GM18526 (cell line): ENCODE data around the gene GSTM5.

ENCODE experiments used
- POLR2A ChIP-seq: IDR thresholded peaks from 3 replicates; pipeline ENCODE4 v1.6.1; 2011; ENCODE audit not compliant: insufficient read length; ENCODE audit errors: extremely low read depth

The GSTM5 gene

DNA sequence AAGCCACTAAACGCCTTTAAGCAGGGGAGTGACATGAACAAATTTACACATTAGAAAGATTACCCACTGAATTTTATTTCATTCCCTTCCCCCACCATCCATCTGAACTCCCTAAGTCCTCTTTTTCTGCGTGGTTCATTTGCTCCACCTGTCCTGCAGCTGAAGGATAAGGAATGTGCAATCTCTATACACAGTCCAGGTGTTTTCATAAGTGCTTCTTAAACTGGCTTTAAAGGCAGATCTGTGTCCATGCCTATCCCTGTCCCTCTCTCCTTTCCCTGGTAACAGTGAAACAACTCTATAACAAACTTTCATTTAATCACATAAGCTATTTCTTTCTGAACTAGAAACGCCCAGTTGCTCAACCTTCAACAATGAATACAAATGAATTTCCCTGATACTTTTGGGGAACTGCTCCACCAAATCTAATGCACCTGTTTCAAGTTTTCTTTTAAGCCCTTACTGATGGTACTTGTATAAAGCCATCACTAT lies 20.4 kb downstream of the GSTM5 start:
- no peak for TF ChIP-seq POLR2A

- TF ChIP-seq POLR2A = no peak
Measured at GRCh38 chr1:109733236-109733870, 21.3 kb downstream of the GSTM5 start.

DNA sequence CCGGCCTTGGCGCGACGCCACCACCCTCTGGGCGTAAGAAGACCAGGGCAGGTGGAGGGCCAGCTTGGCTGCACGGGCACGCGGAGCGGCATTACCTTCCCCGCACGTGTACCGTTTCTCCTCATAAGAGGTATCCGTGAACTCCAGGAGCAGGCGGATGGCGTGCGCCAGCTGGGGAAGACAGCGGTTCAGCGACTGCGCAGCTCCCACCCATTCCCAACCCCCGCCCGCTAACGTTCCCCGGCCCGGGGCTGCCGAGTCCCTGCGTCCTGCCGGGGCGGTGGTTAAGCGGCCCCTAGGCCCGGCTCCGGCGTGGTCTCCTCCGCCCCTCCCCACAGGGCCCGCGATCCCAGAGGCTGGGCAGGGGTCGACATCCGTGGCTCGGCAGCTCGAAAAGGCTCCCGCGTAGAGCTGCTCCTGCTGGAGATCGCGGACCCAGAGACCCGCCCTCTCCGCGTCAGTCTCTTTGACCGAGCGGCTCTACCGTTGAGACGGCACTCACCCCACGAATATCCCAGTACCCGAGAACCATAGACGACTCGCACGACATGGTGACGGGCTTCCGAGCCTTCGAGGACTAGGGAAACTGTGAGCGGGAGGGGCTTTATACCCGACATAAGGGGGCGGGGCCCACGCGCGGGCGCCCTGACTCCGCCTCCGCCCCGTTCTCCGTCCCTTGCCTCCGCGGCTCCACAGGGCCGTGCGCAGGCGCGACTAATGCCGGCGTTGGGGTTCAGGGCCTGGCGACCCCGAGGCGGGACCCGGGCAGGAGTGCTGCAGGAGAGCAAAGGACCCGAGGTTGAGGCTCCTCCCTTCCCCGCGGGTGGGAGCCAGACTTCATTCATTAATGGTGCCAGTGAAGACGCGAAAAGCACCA lies 27.9 kb downstream of the GSTM5 start:
- TF ChIP-seq POLR2A = no peak

- TF ChIP-seq POLR2A = no peak
Measured at GRCh38 chr1:109740615-109741373, 28.7 kb downstream of the GSTM5 start, which contains the start of gene GSTM3. TSS of gene GSTM3 (minus strand) at chr1:109741038. CDS start at chr1:109740287, 751 bp downstream.

DNA sequence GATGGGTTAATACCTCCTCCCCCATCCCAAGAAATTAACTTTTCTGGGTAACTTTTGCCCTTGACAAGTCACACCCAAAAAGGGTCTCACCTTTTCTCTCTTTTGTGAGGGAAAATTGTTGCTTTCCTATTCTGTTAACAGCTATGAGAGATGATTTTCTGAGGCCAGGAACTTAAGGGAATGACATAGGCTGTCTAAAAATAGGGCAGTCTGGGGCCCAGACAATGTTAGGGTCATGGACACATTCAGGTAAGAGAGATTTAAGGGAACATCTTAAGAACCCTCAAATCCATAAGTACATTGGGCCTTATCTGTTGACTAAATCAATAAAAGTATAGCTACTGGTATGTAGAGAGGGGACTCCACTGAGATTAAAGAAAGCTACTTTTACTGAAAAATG lies 37.2 kb downstream of the GSTM5 start:
- no peak for TF ChIP-seq POLR2A

GRCh38 chr1:109750241-109750882 lies 38.3 kb downstream of the GSTM5 start:
- no peak for TF ChIP-seq POLR2A

GRCh38 chr1:109750920-109751319 lies 38.9 kb downstream of the GSTM5 start:
- TF ChIP-seq POLR2A = no peak

DNA sequence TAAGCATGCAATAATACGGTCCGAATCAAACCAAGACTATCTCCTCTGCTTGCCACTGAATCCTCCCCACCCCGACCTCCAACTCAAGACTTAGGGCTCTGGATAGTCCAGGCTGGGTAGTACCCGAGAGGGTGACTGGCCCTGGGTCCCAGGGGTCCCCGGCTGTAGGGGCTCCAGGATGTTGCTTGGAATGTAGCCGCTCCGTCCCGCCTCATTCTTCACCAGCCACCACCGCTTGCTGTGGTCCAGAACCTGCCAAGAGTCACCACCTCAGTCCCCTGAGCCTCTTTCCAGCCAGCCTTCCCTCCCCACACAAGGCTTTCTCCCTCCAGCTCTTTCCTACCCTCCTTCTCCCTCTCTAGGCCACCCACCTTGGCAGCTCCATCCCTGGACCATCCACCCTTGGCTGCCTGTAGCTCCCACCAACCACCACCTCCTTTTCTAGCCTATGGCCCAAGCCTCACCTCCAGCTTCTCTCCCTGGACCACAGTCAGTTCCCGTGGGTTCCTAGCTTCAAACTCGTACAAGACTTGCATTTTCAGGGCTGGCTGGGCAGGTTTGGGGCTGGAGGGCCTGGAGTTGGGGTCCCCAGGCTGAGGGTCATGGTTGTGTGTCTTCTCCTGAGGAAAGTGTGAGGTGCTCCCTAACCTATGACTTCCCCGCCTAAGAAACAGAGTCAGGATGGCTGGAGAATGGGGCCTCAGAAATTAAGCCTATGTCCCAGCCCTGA lies 39.6 kb downstream of the GSTM5 start:
- TF ChIP-seq POLR2A = no peak

GRCh38 chr1:109754738-109755137 lies 42.7 kb downstream of the GSTM5 start:
- TF ChIP-seq POLR2A = no peak

GRCh38 chr1:109756848-109757521 lies 44.9 kb downstream of the GSTM5 start:
- TF ChIP-seq POLR2A = no peak

DNA sequence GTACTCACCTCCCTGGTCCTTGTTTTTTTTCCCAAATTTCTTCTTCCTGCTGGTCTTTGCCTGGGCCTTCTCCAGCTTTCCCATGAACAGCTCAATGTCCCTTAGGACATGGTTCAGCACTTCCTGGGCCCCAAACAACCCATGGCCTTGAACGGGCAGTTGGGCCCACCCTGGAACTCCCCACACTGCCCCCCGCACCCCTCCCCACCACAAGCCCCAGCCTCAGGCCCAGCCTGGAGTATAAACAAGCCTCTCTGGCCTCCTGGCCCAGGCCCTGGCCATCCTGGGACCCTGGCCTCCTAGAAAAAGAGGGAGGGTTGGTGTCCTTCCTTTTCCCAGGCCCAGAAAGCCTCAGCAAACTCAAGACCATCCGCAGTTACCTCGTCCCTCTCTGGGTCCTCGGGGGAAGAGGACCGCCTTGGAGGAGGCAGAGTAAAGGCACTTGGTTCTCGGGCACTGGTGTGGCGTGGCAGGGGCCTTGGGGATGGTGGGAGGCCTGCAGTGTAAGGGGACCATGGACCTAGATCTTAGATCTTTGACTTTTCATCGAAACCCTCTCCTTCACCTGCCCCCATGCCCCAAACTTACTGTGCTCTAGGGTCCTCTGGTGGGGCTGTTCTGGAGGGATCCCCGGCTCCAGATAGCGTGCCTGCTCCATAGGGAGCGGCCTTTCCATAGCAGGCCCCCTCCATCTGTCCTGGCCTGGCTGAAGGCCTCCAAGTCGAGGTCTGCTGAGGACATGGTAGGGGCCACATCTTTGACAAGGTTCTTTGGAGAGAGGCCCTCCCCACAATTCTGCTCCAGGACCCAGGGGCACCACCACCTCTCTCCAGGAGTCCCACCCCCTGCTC lies 46.1 kb downstream of the GSTM5 start:
- no peak for TF ChIP-seq POLR2A

- no peak for TF ChIP-seq POLR2A
Measured at GRCh38 chr1:109759513-109760334, 47.7 kb downstream of the GSTM5 start.
